GM23338 (cell line): Measurements from ENCODE around the gene DIABLO.

Experiments used
- CREB1 ChIP-seq: fragments of 250-450 bp; sonication (Bioruptor Pico); IDR thresholded peaks from 2 replicates; pipeline ENCODE4 v1.5.0; 2020; ENCODE audit warnings: low read depth, mild to moderate bottlenecking, moderate library complexity
- EZH2 ChIP-seq: fragments of 200-600 bp; sonication (generic); IDR thresholded peaks from one replicate; pipeline ENCODE4 v1.8.0; 2017; ENCODE audit warnings: antibody characterized with exemption, mild to moderate bottlenecking, low read depth; ENCODE audit not compliant: unreplicated experiment
- EZH2phosphoT487 ChIP-seq: fragments of 200-600 bp; sonication (generic); IDR thresholded peaks from one replicate; pipeline ENCODE4 v1.8.1; 2018; ENCODE audit warnings: antibody characterized with exemption; ENCODE audit not compliant: unreplicated experiment
- TF ChIP-seq, protein P1 (sequence below), 2 experiments: fragments of 200-600 bp in 1 of 2; sonication (generic) in 1 of 2; conservative IDR thresholded peaks; 2 replicates each; pipeline versions ENCODE4 v1.5.1 to v1.6.1; 2016 to 2017; ENCODE audit warnings: antibody characterized with exemption in 2 of 2, low read depth in 2 of 2, mild to moderate bottlenecking in 2 of 2, moderate library complexity in 1 of 2

DNA sequence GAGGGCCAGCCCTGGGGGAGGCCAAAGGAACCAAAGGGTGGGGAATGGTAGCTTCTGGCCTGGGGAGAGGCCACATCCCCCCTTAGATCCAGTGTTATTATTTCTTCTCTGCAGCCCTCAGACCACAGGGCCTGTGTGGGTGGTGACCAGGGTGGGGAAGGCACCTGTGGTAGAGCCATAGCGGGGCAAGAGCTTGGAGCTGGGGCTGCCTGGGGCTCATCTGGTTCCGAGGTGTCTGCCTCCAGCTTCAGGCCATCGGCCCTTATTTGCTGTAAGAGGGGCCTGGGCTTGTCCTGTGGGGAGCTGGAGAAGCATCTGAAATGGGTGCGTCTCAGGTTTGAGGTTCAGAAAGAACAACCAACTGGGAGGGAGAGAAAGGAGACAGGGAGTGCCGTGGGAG, 24.5 kb downstream of the DIABLO start:
- TF ChIP-seq EZH2 (no peak), EZH2phosphoT487 (no peak), CREB1 (CRISPR knock-in tag) (no peak)
- TF ChIP-seq, protein P1, sequence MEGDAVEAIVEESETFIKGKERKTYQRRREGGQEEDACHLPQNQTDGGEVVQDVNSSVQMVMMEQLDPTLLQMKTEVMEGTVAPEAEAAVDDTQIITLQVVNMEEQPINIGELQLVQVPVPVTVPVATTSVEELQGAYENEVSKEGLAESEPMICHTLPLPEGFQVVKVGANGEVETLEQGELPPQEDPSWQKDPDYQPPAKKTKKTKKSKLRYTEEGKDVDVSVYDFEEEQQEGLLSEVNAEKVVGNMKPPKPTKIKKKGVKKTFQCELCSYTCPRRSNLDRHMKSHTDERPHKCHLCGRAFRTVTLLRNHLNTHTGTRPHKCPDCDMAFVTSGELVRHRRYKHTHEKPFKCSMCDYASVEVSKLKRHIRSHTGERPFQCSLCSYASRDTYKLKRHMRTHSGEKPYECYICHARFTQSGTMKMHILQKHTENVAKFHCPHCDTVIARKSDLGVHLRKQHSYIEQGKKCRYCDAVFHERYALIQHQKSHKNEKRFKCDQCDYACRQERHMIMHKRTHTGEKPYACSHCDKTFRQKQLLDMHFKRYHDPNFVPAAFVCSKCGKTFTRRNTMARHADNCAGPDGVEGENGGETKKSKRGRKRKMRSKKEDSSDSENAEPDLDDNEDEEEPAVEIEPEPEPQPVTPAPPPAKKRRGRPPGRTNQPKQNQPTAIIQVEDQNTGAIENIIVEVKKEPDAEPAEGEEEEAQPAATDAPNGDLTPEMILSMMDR (conservative IDR thresholded peaks at IDR 0.05; ENCODE audit: low read depth in 2 of 2) = no peak
